Hindlimb muscle (tissue), 1 donor: ENCODE data around the gene KPNA5. TPM values are rescaled to one million over a fixed set of nuclear protein-coding genes. Genes with fewer than 3 reads are reported as not detected.
"Not testable (repeated sequence)": the region's sequence is repeated elsewhere in the genome, so short reads cannot be mapped to it uniquely, and the experiment has no call there.

Experiments
- DNase-seq: peaks from one replicate; pipeline ENCODE4 v3.0.0-alpha.2; 2013
- polyA plus RNA-seq: library from polyadenylated mRNA; unstranded; fragments of 120-200 nt; gene quantifications from one replicate; pipeline ENCODE4 v1.2.1, GENCODE V29; 2013; ENCODE audit not compliant: insufficient read length

The KPNA5 gene
- polyA plus RNA-seq, 1 donor: 12.2 TPM

DNA sequence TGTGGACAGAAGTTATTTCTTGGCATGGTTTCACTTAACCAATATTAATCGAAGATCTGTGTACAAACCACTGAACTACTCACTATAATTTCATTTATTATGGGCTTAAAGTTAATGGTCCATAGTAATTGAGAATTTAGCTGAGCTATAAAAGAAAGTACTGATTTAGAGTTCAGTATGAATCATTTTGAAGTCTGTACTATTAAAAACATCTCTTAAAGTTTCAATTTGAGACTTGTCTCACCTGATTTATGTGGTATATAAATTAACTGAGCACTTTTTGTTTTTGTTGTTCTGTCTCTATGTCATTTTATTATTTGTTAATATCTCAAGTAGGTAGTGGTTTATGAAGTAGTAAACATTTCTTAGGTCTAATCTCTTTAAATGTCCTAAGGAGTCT is 24.9 kb downstream of the KPNA5 start:
- DNase-seq: no peak

DNA sequence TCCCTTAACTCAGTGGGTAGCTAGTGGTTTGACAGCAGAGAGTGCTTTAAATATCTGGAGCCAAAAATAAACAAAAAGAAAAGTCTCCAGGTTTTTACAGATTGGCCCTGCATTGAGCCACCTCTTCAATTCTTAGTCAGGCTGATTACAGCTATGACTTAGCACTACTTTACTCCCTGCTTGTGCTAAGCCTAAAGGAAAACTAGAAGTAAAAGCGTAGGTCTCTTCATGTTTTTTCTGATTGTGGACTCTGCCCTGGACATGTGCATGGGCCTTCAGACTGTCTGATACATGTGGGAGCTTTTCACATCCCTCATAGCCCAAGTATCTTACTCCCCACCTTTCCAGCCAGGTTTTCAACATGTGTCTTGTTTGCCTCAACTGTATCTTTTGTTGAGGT is 33.3 kb downstream of the KPNA5 start:
- no peak for DNase-seq

DNA sequence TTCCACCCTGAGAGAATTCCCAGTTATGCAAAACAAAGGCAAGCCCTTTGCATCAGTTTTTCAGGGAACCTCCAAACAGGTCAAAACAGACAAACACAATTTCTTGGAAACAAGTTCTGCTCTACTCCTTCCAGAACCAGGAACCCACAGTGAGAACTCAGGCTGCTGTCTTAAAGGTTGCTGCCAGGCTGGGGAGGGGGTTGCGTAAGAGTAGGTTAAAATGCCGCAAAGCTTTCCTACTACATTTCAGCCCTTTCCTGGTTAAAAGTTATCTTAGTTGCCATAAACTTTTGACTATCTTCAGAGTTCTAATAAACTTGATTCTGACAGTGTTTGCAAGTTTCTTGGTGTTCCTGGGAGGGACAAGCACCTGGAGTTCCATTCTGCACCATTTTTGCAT is 33.8 kb downstream of the KPNA5 start:
- no peak for DNase-seq

DNA sequence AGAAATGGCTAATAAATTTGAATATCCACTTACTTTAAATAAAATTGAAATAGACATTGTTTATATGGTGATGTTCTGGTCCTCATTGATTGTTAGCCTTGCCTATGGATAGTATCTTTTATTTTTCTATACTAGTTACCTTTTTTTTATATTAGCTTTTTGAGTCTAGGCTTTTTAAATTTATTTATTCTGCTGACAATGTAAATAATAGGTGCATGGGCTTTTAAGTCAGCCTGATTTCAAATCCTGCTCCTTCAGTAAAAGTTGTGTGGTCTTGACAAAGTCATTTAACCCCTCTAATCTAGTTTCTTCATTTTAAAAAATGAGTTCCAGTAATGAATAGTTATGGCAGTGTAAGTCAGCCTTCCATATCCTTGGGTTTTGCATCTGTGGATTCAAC is 45.9 kb downstream of the KPNA5 start:
- no peak for DNase-seq

DNA sequence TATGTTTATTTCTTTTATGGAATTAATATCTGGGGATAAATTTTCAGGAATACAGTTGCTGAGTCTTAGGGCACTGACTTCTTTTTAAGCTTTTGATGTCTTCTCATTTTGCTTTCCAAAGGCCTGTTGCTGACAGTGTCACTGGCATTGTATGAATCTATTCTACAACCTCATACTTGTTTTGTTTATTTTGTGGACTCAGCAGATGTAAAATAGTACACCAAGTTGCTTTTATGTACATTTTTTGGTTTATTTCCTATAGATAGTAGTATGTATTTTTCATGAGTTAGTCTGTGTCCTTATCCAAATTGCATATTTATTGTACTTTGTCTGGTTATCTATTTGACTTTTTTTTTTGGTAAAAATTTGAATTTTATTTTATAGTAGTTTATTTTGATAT is 49.5 kb downstream of the KPNA5 start:
- no peak for DNase-seq

DNA sequence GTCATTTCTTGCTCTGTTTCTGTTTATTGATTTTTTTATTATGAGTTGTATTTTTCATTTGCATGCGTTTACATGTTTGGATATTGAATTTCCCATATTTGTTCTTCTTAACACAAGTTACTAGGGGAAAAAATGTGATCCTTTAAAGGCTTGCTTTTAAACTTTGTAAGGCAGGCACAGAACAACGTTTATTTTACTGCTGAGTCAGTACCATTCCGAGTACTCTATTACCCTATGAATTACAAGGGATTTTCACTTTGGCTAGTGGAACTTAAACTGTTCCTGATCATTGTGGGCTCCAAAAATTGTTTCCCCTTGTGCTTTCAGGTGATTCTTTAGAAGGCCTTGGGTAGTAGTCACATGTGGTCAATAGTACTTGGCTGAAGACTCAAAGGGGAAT is 56.0 kb downstream of the KPNA5 start:
- no peak for DNase-seq

DNA sequence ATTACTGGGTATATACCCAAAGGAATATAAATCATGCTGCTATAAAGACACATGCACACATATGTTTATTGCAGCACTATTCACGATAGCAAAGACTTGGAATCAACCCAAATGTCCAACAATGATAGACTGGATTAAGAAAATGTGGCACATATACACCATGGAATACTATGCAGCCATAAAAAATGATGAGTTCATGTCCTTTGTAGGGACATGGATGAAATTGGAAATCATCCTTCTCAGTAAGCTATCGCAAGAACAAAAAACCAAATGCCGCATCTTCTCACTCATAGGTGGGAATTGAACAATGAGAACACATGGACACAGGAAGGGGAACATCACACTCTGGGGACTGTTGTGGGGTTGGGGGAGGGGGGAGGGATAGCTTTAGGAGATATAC is 59.5 kb downstream of the KPNA5 start:
- not testable (repeated sequence) for DNase-seq

DNA sequence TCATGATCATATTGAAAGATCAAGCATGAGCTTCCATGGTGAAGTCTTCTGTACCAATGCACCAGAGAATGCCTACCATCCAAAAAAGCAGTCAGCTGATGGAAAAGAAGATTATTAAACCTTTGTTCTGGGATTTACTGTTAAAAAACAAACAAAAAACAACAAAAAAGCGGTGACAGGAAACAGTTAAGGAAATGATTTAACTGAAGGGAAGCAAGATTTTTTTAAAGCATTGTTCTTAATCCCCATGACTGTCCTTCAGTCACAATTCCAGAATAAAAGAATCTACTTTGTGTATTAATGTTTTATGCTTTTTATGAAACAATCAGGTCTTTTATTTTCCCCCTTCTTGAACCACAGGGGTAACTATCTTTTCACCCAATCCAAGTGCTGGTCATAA is 60.6 kb downstream of the KPNA5 start:
- DNase-seq: no peak

DNA sequence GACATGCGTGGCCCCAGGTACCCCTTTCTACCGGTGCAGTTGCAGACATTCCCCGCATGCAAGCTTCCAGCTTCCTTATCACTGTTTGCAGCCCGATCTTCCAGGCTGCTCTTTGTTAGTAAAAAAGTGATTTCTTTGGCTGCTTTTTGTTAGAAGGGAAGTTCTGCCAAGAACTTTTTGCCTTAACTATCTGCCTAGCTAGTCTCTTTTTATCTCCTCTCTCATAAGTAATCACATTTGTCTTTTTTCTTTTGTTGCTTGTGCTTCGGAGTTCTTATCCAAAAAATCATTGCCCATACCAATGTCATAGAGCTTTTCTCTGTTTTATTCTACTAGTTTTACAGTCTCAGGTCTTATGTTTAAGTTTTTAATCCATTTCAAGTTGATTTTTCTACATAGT is 64.2 kb downstream of the KPNA5 start:
- no peak for DNase-seq

DNA sequence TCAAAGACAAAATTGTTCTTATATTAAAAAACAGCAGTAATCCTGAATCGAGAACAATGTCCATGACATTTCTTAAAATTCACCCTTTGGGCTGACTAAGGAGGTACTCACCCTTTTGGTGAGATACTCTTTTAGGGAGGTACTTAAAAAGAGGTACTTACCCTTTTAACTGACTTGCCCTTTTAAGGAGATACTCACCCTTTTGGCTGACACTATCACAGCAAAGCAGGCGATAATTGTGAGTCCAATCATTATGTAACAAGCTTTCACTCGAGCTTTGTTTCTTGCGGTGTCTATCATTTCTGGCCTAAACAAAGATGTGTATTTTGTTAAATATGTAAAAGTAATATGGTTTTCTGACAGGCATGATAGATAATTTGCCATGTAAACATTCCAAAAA is 80.8 kb downstream of the KPNA5 start:
- no peak for DNase-seq

DNA sequence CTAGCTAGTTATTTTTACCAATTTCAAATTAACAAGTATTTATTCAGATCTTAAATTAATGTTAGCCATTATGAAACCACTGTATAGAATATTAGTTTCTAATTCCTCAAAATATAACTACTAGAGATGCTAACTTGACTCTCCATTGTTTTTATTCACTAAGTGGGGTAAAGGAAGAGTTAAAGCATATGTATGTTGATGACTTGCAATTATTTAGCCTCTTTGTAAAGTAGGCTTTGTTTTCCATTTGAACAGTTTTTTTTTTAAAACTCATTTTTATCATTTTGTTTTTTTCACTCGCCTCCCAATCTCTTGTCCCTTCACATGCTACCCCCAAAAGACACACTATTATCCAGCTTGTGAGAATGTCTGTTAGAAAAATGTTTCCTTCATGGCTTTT is 81.2 kb downstream of the KPNA5 start:
- no peak for DNase-seq

DNA sequence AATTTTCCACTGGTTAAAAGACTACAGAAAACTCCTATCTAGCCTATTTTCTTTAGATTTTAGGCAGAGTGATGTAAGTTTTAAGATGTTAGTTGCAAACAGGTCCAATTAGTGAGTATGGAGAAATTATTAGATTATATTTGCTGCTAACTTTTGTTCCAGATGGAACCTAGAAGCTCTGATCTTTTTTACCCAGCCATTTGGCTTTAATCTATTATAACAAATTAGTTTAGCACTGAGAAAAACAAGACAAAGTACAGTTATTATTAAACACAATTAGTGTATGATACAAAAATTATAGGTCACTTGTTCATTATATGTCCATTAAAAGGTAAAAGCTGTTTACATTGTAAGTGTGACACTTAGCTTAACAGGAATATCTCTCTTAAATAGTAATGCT is 82.0 kb downstream of the KPNA5 start:
- no peak for DNase-seq

DNA sequence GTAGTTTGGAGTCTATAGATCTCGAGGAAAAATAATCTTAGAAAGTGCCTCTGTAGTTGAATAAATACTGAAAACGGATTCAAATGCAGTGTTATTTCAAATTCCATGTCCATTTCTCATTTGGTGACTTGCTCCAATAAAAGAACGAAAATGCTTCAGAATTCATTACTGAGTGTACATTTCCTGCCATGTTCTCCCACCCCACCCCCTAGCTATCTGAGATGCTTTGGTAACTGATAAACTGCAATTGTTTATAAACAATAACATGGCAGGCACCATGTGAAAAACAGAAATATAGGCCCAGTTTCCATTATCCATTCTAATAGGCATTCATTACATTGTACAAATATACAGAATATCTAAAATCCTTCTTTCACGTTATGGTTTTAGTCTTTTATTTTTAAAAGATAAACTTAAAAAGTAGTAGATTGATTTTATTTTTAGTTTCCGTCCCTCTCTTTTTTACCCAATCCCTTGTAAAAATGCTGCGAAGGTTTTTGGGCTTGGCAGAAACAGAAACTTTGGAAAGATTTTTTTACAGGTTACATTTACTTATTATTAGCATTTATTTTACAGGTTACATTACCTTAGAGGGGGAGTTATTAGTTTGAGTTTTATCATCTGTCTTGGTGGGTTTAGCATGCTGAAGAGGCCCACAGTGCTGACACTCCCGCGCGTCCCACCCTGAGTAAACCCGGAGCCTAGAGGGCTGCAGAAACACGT is 83.1 kb downstream of the KPNA5 start:
- DNase-seq: no peak

DNA sequence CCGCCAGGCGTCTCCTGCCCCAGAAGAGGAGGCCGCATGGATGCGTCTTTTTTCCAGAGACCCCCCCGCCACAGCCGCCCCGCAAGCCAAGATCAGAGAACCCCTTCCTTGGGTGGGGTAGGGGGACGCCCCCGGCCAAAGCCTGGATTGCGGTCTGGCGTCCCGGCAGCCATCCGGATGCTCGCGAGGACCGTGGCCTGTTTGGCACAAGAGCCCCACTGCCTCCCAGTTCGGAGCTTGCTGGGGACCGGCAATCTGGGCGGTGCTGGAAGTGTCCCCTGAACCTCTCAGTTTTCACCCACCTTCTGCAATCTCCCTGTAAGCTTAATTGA is 83.6 kb downstream of the KPNA5 start:
- peak; percentile 21 for DNase-seq

DNA sequence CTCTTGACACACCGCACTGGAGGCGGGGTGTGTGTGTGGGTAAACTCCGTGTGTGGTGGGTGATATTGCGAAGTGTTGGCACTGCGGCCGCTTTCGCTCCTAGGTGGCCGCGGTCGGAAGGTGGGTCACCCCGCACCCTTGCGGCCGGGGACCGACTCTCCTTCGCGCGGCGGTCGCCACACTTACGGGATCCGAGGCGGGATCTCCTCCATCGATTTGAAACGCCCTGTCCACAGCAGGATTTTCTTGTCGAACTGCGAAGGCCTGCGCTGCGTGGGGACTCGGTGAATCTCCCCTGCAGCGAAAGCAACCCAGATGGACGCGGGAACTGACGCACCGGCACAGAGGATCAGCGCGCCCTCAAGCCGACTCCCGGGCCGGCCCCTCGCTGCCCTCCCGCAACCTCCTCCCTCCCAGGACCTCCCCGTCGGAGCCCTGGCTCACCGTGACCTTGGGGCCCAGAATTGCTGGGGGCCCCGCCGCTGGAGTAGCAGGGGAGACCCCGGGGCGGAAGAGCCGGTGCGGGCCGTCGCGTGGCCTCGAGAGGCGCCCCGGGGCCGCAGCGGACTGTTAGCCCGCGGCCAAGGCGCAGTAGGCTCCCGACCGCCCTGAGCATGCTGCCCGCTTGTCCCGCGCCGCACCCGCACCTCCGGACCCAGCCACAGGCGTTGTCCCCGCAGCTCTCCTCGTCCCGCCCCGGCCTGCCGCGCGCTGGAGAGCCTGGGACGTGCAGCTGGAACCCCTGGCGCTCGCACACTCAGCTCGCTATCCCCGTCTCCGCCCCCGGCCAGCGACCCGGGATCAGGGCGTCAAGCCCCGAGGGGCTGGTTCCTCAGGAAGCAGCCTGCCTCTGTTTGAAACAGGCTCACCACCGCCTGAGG is 84.2 kb downstream of the KPNA5 start, which contains the start of gene FAM162B:
Gene FAM162B, minus strand, starts transcription at position 759 of the 881 bp plus-strand sequence. Its CDS starts 143 bp downstream, at position 616.
- DNase-seq: peak; percentile 57

DNA sequence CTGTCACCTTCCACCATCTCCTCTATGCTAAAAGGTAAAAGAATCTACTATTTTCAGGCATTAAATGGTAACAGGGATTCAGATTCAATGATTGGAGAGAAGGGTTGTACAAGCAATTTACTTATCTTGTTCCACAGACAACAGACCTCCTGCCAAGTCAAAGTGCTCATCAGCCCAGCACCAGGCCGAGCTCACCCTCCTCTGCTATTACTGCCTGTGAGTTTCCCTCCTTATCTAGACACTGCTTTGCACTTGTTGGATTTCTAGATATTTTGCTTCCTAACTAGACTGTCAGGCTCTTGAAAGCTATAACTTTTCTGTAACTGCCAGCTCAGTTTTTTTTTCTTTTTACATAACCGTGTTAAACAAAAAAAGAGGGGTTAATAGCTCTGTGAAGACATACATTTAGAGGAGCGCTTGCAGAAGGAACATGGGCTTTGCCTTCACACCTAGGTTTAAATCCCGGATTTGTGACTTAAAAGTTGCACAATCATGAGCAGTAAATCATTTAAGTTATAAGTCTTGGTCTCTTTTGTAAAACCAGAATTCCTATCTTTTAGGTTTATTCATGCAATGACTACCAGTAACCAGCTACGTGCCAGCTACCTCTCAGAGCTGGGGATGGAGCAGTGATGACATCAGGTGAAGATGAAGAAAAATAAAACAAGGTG is 85.6 kb downstream of the KPNA5 start:
- no peak for DNase-seq

DNA sequence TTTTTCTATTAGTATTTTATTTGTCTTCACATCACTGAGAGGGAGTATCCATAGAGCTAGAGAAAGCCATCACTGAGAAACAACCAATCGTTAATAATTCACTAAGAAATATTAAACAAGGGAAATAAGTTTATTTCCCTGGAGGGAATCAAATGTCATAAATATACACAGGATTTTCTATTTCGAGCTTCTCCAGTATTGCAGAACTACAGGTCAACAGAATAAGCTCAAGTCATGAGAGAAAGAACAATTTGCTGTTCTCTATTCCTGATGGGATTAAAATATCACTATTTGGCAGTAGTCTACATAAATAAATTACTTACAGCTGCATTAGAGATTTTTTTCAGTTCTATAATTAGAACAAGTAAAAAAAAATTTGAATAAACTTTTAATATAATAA is 86.7 kb downstream of the KPNA5 start:
- peak; percentile 29 for DNase-seq

DNA sequence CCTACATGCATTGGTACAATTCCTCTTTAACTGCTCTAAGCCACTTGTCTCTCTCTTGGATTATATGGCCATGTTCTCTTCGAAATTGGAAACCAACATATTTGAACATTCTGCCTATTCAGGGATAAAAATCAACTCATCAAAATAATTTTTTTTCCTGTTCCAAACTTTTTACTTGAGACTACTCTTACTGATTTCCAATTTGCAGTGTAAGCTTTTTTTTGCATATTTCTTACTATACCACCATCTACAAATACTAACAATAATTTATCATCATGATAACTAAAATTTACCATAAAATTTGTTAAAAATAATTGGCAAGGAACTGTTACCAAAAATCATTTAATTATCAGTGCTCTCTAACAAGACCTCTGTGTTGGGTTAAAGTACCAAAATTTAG is 91.4 kb downstream of the KPNA5 start:
- DNase-seq: no peak

DNA sequence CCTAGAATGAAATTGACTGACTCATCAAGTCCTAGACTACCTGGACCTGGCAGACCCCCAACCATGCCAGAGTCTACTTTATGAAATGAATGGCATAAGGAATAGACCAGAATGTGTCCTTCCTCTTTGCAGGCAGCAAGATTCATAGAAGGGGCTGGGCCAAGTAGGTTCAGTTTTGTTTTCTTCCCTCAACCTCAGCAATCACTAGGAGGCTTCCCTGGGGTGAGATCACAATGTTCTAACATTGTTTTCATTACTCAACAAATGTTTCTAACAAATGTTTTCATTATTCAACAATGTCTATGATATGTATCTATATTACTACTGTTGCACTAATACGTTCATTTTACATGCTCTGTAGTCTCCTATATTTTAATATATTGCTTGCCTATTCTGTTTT is 92.9 kb downstream of the KPNA5 start:
- no peak for DNase-seq

DNA sequence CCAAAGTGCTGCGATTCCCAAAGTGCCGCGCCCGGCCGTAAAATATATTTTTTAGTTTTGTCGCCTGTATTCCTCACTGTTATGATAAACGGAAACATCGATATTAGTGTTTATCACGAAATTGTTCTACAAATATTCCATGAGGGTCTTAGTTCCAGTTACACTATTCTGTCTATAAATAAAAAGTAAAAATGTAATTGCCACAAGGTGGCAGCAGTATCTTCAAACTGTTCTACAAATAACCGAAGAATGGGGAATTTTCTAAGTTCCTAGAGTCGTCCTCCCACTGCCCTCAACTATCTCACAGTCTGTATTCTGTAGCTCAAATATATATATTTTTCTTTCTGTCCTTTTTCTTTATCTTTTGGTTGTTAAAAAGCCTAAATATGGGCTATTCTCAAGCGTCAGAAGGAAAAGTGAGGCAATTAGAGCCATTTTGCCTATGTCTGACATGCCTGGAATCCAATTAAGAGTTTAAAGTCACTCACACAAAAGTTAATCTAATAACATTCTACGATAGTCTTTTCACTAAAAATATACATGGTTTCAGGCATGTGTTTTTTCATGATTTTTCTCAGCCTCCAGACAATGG is 98.7 kb downstream of the KPNA5 start:
- DNase-seq: peak; percentile 25

DNA sequence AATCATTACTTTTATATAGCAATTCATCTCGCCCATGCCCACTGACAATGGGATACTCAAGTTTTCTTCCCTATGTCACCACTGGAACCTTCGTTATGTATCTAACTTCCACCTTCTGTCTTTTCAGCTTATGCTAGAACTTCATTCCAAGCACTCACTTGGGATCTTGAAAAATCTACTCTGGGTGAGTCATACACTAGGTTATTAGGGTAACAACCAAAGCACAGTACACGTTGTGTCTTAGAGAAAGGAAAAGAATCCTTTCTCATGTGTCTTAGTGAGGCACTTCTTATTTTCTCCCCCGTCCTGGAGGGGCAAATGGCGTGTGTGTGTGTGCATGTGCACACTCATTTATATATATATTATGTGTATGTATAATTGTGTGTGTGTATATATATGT is 102.8 kb downstream of the KPNA5 start:
- DNase-seq: no peak
